Neural cell (in vitro differentiated cells): ENCODE data around the gene THOC2. TPM values are rescaled to one million over a fixed set of nuclear protein-coding genes. Genes with fewer than 3 reads are reported as not detected.

Source experiments
- H2AFZ ChIP-seq: fragments of 200-600, 300-800 bp; sonication (generic), shearing (Covaris generic); 2 replicates; pipeline ENCODE4 v1.6.0; 2014; ENCODE audit warnings: low read depth, mild to moderate bottlenecking, antibody characterized with exemption, low read length, moderate library complexity
- H3F3A ChIP-seq: fragments of 200-600 bp; shearing (Covaris generic); 2 replicates; pipeline ENCODE4 v1.6.1; 2016; ENCODE audit warnings: mild to moderate bottlenecking, moderate library complexity, mixed read lengths, antibody characterized with exemption, low read length; ENCODE audit not compliant: insufficient read depth, poor library complexity, severe bottlenecking
- H3K27ac ChIP-seq: fragments of 200-600, 300-800 bp; sonication (generic), shearing (Covaris generic); 2 replicates; pipeline ENCODE4 v1.5.1; 2014; ENCODE audit warnings: mild to moderate bottlenecking, low read length, moderate library complexity
- H3K27me3 ChIP-seq: fragments of 300-800, 200-600 bp; sonication (generic), shearing (Covaris generic); 2 replicates; pipeline ENCODE4 v1.6.0; 2014; ENCODE audit warnings: mild to moderate bottlenecking, low read depth, low read length, moderate library complexity; ENCODE audit not compliant: insufficient read depth
- H3K36me3 ChIP-seq: fragments of 300-800, 200-600 bp; sonication (generic), shearing (Covaris generic); 2 replicates; pipeline ENCODE4 v1.5.1; 2014; ENCODE audit warnings: mild to moderate bottlenecking, antibody characterized with exemption, low read length, moderate library complexity; ENCODE audit not compliant: insufficient read depth
- H3K4me2 ChIP-seq: fragments of 300-800, 200-600 bp; sonication (generic), shearing (Covaris generic); 2 replicates; pipeline ENCODE4 v1.6.0; 2014; ENCODE audit warnings: mild to moderate bottlenecking, low read length
- H3K4me3 ChIP-seq: fragments of 300-800, 200-600 bp; sonication (generic), shearing (Covaris generic); 2 replicates; pipeline ENCODE4 v1.5.1; 2014; ENCODE audit warnings: mild to moderate bottlenecking, low read length, moderate library complexity
- H3K79me2 ChIP-seq: fragments of 200-600 bp; shearing (Covaris generic); replicated peaks from 2 replicates; pipeline ENCODE4 v1.6.0; 2014; ENCODE audit warnings: mild to moderate bottlenecking, low read length, moderate library complexity; ENCODE audit not compliant: insufficient read depth
- H3K9ac ChIP-seq: fragments of 300-800, 200-600 bp; sonication (generic), shearing (Covaris generic); 2 replicates; pipeline ENCODE4 v1.6.1; 2016; ENCODE audit warnings: mild to moderate bottlenecking, low read length, mixed read lengths
- H3K9me2 ChIP-seq: fragments of 200-600 bp; shearing (Covaris generic); 2 replicates; pipeline ENCODE4 v1.6.1; 2016; ENCODE audit warnings: mild to moderate bottlenecking, low read length, mixed read lengths; ENCODE audit not compliant: insufficient read depth
- H3K9me3 ChIP-seq: fragments of 200-600, 300-800 bp; sonication (generic), shearing (Covaris generic); 2 replicates; pipeline ENCODE4 v1.6.1; 2016; ENCODE audit warnings: mild to moderate bottlenecking, mixed run types, low read length, moderate library complexity, mixed read lengths
- H4K20me1 ChIP-seq: fragments of 200-600 bp; shearing (Covaris generic); 2 replicates; pipeline ENCODE4 v1.6.1; 2016; ENCODE audit warnings: mild to moderate bottlenecking, mixed run types; ENCODE audit not compliant: insufficient read depth
- EP300 ChIP-seq: fragments of 450-650 bp; conservative IDR thresholded peaks from 2 replicates; pipeline ENCODE4 v1.6.1; 2014; ENCODE audit warnings: antibody characterized with exemption, mild to moderate bottlenecking, moderate library complexity; ENCODE audit not compliant: poor library complexity, severe bottlenecking
- EZH2 ChIP-seq: fragments of 200-600, 300-800 bp; shearing (Covaris generic), sonication (generic); IDR thresholded peaks from 2 replicates; pipeline ENCODE4 v1.6.1; 2014; ENCODE audit warnings: antibody characterized with exemption, low read length, borderline replicate concordance, mild to moderate bottlenecking; ENCODE audit not compliant: insufficient read depth, poor library complexity, severe bottlenecking
- MXI1 ChIP-seq: fragments of 450-650 bp; conservative IDR thresholded peaks from 2 replicates; pipeline ENCODE4 v1.6.1; 2014; ENCODE audit warnings: antibody characterized with exemption, mild to moderate bottlenecking; ENCODE audit not compliant: poor library complexity, severe bottlenecking
- POLR2AphosphoS5 ChIP-seq: IDR thresholded peaks from 2 replicates; pipeline ENCODE4 v1.6.1; 2012
- RAD21 ChIP-seq: fragments of 450-650 bp; conservative IDR thresholded peaks from 2 replicates; pipeline ENCODE4 v1.6.1; 2014; ENCODE audit warnings: antibody characterized with exemption, mild to moderate bottlenecking, moderate library complexity
- SMC3 ChIP-seq: fragments of 450-650 bp; conservative IDR thresholded peaks from 2 replicates; pipeline ENCODE4 v1.6.1; 2014; ENCODE audit warnings: antibody characterized with exemption, mild to moderate bottlenecking, moderate library complexity; ENCODE audit not compliant: poor library complexity
- TAF1 ChIP-seq: IDR thresholded peaks from 2 replicates; pipeline ENCODE4 v1.6.1; 2012; ENCODE audit warnings: low read depth
- polyA plus RNA-seq: library from polyadenylated mRNA; depleted of rRNA; stranded (reverse); fragments of >200 nt; gene quantifications from 2 replicates; pipeline ENCODE4 v1.2.3, GENCODE V29; 2014
- TF ChIP-seq, protein P1 (sequence below): fragments of 450-650 bp; IDR thresholded peaks from 2 replicates; pipeline ENCODE4 v1.5.1; 2014; ENCODE audit warnings: antibody characterized with exemption, mild to moderate bottlenecking, moderate library complexity; ENCODE audit not compliant: poor library complexity, severe bottlenecking
- TF ChIP-seq, protein P2 (sequence below): IDR thresholded peaks from 2 replicates; pipeline ENCODE4 v1.6.1; 2012; ENCODE audit warnings: borderline replicate concordance

THOC2 gene
- polyA plus RNA-seq, 1 donor from 2014 or later: 95.4 TPM

DNA sequence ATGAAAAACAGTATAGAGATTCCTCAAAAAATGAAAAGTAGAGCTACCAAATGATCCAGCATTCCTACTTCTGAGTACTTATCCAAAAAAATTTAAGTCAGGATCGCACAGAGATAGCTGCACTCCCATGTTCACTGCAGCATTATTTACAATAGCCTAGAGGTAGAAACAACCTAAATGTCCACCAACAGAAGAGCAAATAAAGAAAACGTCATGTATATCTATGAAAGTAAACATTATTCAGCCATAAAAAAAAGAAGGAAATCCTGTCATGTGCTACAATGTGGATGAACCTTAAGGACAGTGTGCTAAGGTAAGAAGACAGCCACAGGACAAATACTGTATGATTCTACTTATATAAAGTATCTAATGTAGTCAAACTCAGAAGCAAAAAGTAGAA lies 12.4 kb downstream of the THOC2 start:
- Histone ChIP-seq H3K4me3 (no peak overlapping the region), H3K79me2 (peaks cover 15% of the 10 kb centered on the region), H3K36me3 (no peaks in the 10 kb centered on the region), H4K20me1 (no peaks in the 10 kb centered on the region), H2AFZ (no peak overlapping the region), H3K9me3 (no peaks in the 10 kb centered on the region), H3K9ac (no peak overlapping the region), H3F3A (no peaks in the 10 kb centered on the region), H3K27ac (no peak overlapping the region), H3K27me3 (no peaks in the 10 kb centered on the region), H3K9me2 (no peaks in the 10 kb centered on the region), H3K4me2 (no peak overlapping the region)
- TF ChIP-seq, protein P1, sequence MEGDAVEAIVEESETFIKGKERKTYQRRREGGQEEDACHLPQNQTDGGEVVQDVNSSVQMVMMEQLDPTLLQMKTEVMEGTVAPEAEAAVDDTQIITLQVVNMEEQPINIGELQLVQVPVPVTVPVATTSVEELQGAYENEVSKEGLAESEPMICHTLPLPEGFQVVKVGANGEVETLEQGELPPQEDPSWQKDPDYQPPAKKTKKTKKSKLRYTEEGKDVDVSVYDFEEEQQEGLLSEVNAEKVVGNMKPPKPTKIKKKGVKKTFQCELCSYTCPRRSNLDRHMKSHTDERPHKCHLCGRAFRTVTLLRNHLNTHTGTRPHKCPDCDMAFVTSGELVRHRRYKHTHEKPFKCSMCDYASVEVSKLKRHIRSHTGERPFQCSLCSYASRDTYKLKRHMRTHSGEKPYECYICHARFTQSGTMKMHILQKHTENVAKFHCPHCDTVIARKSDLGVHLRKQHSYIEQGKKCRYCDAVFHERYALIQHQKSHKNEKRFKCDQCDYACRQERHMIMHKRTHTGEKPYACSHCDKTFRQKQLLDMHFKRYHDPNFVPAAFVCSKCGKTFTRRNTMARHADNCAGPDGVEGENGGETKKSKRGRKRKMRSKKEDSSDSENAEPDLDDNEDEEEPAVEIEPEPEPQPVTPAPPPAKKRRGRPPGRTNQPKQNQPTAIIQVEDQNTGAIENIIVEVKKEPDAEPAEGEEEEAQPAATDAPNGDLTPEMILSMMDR: no peak
- TF ChIP-seq TAF1: no peak
- TF ChIP-seq POLR2AphosphoS5: no peak
- no peak for TF ChIP-seq EP300
- TF ChIP-seq EZH2: no peak
- TF ChIP-seq, protein P2, sequence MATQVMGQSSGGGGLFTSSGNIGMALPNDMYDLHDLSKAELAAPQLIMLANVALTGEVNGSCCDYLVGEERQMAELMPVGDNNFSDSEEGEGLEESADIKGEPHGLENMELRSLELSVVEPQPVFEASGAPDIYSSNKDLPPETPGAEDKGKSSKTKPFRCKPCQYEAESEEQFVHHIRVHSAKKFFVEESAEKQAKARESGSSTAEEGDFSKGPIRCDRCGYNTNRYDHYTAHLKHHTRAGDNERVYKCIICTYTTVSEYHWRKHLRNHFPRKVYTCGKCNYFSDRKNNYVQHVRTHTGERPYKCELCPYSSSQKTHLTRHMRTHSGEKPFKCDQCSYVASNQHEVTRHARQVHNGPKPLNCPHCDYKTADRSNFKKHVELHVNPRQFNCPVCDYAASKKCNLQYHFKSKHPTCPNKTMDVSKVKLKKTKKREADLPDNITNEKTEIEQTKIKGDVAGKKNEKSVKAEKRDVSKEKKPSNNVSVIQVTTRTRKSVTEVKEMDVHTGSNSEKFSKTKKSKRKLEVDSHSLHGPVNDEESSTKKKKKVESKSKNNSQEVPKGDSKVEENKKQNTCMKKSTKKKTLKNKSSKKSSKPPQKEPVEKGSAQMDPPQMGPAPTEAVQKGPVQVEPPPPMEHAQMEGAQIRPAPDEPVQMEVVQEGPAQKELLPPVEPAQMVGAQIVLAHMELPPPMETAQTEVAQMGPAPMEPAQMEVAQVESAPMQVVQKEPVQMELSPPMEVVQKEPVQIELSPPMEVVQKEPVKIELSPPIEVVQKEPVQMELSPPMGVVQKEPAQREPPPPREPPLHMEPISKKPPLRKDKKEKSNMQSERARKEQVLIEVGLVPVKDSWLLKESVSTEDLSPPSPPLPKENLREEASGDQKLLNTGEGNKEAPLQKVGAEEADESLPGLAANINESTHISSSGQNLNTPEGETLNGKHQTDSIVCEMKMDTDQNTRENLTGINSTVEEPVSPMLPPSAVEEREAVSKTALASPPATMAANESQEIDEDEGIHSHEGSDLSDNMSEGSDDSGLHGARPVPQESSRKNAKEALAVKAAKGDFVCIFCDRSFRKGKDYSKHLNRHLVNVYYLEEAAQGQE: no peak
- TF ChIP-seq MXI1: no peak
- TF ChIP-seq SMC3: no peak
- TF ChIP-seq RAD21: no peak

DNA sequence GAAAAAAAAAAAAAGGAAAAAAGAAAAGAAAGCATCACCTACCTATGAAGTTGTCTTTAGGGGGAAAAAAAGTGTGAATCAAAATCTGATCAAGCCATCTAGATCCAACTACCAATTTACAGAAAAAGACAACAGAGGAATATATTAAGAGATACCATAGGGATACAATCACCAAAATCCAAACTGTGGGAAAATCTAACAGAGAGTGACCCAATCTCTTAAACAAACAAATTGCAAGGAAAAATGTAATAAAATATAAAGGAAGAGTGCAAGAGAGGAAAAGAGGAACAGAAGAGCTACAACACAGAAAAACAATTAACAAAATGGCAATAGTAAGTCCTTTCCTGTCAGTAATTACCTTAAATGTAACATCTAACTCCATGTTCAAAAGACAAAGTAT lies 19.0 kb downstream of the THOC2 start:
- TF ChIP-seq MXI1 (no peak), EP300 (no peak), RAD21 (no peak), EZH2 (no peak), TAF1 (no peak), SMC3 (no peak), POLR2AphosphoS5 (no peak)
- TF ChIP-seq, protein P2: no peak
- TF ChIP-seq, protein P1: no peak
- Histone ChIP-seq H3K36me3 (no peaks in the 10 kb centered on the region), H3K27ac (no peak overlapping the region), H4K20me1 (no peaks in the 10 kb centered on the region), H3K9me2 (no peaks in the 10 kb centered on the region), H2AFZ (no peak overlapping the region), H3K9ac (no peak overlapping the region), H3K4me3 (no peak overlapping the region), H3K79me2 (peaks cover 10% of the 10 kb centered on the region), H3K9me3 (no peaks in the 10 kb centered on the region), H3K27me3 (no peaks in the 10 kb centered on the region), H3K4me2 (no peak overlapping the region), H3F3A (no peaks in the 10 kb centered on the region)
